HG02970 (cell line): ENCODE results near the gene FXYD7.
A peak's percentile ranks its signal among the peaks of the same experiment; 100 is the strongest.
"Not testable (repeated sequence)": the region's sequence is repeated elsewhere in the genome, so short reads cannot be mapped to it uniquely, and the experiment has no call there.

Experiments
- ATAC-seq: cut with Tn5 transposase; IDR thresholded peaks from one replicate; pipeline ENCODE4 v1.9.1; 2021; ENCODE audit warnings: mild to moderate bottlenecking, moderate library complexity, moderate number of reproducible peaks; ENCODE audit not compliant: unreplicated experiment, low FRiP score

The FXYD7 gene

GRCh38 chr19:35125270-35125717, 17.8 kb upstream of the FXYD7 start:
- ATAC-seq: no peak

- no peak for ATAC-seq
Measured at GRCh38 chr19:35125749-35126623, 17.1 kb upstream of the FXYD7 start.

DNA sequence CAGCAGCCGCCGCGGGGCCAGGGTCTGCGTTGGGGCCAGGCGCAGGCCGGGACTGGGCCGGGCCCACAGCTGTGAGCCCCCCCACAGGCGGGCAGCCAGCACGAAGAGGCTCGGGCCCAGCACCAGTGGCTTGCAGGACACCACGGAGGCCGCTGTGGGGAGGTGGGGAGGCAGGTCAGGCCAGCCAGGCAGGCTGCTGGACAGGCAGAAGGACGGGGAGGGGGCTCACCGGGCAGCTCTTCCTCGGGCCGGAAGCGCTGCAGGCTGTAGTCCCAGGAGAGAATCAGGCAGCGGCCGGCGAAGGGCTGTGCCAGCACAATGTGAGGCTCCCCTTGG, 16.5 kb upstream of the FXYD7 start:
- ATAC-seq: no peak

GRCh38 chr19:35127871-35128270, 15.2 kb upstream of the FXYD7 start:
- no peak for ATAC-seq

DNA sequence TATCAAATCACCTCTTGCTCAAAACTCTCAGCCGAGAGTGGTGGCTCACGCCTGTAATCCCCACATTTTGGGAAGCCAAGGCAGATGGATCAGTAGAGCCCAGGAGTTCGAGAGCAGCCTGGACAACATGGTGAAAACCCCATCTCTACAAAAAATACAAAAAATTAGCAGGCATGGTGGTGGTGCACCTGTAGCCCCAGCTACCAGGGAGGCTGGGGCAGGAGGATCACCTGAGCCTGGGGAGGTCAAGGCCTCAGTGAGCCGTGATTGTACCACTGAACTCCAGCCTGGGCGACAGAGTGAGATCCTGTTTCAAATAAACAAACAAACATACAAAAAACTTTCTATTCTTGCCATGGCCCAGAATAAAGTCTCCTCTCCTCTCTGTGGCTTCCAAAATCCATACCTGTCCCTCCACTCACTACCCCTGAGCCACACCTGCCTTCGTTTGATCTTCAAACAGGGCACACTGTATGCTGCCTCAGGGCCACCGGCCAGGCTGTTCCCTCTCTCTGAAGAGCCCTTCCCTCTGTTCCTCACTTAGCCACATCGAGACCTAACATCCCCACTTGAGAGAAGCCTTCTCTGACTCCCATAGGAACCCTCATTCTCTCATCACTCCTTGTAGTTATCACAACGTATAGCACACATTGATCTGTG, 14.5 kb upstream of the FXYD7 start:
- no peak for ATAC-seq

DNA sequence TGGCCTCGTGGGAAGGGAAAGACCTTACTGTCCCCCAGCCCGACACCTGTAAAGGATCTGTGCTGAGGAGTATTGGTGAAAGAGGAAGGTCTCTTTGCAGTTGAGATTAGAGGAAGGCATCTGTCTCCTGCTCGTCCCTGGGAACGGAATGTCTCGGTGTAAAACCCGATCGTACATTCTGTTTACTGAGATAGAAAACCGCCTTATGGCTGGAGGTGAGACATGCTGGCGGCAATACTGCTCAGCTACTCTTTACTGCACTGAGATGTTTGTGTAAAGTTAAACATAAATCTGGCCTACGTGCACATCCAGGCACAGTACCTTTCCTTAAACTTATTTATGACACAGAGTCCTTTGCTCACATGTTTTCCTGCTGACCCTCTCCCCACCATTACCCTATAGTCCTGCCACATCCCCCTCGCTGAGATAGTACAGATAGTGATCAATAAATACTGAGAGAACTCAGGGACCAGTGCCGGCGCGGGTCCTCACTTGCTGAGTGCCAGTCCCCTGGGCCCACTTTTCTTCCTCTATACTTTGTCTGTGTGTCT, 13.3 kb upstream of the FXYD7 start:
- ATAC-seq: not testable (repeated sequence)

GRCh38 chr19:35130761-35131720, 12.0 kb upstream of the FXYD7 start:
- no peak for ATAC-seq

DNA sequence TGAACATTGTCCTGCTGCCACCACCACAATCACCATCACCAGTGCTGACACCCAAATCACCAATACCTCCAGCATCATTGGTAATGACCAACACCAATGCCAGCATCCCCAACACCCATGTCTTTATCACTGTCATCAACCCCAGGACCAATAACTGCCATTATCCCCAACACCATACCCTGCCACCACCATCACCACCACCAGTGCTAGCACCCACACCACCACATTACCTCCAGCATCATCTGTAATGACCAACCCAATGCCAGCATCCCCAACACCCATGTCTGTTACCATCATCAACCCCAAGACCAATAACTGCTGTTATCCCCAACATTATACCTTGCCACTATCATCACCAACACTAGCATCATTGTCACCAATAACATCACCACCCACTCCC, 10.8 kb upstream of the FXYD7 start:
- no peak for ATAC-seq

- ATAC-seq: no peak
Measured at GRCh38 chr19:35133826-35134225, 9.2 kb upstream of the FXYD7 start.

GRCh38 chr19:35134601-35135242, 8.3 kb upstream of the FXYD7 start, which contains the start of gene LGI4:
LGI4 (minus strand) TSS chr19:35135059; CDS start chr19:35134680, 379 bp downstream.
- no peak for ATAC-seq

- ATAC-seq: no peak
Measured at GRCh38 chr19:35135389-35135909, 7.6 kb upstream of the FXYD7 start.

- ATAC-seq: no peak
Measured at GRCh38 chr19:35136231-35136630, 6.8 kb upstream of the FXYD7 start.

DNA sequence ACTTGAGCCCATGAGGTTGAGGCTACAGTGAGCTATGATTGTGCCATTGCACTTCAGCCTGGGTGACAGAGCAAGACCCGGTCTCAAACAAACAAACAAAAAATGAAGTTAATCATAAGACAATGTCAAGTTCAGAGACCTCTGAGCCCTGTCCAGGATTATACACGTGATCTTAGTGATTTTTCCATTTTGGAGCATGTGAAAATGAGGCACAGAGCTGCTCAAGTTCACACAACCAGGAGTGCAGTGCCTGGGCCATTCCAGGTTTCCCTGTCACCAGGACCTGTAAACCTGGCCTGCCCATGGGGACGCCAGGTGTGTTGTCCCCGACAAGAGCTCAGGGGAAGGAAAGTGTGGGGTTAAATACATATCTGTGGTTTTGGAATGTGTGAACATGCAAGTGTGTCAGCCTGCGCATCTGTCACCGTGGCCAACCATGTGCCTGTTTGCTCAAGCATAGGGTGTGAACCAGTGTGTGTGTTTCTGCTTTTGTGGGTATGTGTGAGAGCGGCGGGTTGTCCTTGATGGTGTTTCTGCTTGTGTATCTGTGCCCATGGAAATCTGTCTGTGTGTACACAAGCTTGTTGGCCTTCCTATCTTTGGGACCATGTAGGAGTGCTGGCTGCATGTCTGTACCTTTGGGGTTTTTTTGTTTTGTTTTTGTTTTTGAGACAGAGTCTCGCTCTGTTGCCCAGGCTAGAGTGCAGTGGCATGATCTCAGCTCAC, 5.9 kb upstream of the FXYD7 start:
- no peak for ATAC-seq

DNA sequence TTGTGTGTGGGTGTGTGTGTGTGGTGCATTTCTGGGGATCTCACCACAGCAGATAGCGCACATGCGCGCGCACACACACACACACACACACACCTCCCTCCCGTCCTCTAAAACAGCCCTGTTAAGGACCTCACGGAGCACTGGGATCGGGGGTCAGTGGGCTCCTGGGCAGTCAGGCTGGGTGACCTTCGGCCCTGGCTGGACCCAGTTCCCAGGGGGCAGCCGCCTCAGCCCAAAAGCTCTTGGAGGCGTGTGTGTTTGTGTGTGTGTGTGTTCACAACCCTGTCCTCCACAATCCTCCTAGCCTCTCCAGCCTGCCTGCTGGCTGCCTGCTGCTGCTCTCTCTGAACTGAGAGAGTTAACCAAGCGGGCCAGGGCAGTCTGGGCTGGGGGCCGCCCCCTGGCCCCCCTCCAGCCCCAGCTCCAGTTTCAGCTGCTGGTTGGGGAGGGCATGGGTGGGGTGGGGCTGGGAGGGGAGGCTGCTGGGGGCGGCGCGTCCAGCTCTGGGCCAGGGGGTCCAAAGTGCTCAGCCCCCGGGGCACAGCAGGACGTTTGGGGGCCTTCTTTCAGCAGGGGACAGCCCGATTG, 4.7 kb upstream of the FXYD7 start, which contains the start of gene FXYD1:
Gene FXYD1 (plus strand): TSS at position 520 of the 588 bp plus-strand sequence. CDS start 1,256 bp downstream, outside the sequence.
- no peak for ATAC-seq

GRCh38 chr19:35140207-35140961, 2.7 kb upstream of the FXYD7 start:
- ATAC-seq: no peak

GRCh38 chr19:35140962-35141836, 1.9 kb upstream of the FXYD7 start:
- peak; percentile 46 for ATAC-seq
